Measurements from ENCODE around the gene SUN3. TPM values are rescaled to one million over a fixed set of nuclear protein-coding genes. Genes with fewer than 3 reads are reported as not detected.

SUN3 gene
- total RNA-seq, 1 experiment from 2014 or later: not detected

DNA sequence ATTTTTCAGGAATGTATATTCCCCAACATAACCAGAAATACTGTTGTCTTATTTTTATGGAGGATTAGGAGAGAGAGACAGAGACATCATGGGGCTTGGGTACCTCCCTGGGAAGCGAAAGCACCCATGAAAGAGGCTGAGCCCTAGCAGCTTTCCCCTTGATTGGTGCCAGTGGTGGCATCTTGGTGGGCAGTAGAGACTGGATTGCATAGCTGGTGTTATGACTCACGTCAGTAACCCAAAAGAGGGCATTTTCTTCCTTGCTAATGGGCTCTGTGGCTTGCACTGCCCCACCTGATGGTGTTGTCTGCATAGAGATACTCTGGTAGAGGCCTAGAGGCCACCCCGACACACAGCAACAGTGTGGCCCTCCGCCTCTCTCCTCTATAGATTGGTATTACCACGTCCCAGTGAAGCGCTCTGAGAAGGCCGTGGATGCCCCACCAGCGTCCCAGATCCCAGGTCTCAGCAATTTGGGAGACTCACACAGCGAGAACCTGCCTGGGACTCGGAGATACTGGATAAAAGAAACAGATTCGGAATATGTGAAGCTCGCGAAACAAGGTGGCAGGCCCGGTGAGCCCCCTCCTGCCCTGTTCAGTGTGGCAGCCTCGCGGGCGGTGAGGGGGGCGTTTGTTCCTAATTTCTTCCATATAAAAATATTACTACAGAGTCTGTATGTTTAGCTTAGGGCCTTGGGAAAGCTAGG lies 12.2 kb upstream of the SUN3 start:
- ATAC-seq: no peak; the same call in 1 of the 2 replicates
- H3K9ac ChIP-seq (ENCODE audit: low read length): no peak overlapping the region
- H3K4me1 ChIP-seq (ENCODE audit: insufficient read depth, low read length): peaks cover 25% of the 10 kb centered on the region

DNA sequence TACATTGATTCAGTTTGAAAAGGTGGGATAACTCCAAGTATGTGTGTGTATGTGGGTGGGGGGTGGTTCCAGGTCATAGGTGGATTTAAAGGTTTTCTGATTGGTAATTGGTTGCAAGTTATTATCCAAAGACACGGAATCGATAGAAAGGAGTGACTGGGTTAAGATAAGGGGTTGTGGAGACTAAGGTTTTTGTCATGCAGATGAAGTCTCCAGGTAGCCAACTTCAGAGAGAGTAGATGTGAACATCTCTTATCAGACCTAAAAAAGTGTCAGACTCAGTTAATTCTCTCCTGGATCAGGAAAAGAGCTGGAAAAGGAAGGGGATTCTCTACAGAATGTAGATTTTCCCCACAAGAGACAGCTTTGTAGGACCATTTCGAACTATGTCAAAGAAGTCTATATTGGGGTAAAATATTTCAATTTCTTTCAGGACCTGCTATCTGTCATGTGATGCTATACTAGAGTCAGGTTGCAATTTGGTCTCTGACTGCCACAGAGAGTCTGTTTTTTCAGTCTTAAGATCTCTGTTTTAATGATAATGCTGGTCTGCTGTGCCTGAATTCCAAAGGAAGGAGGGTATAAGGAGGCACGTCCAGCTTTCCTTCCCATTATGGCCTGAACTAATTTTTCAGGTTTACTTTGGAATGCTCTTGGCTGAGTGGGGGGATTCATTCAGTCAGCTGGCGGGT lies 10.1 kb upstream of the SUN3 start:
- no peak overlapping the region for H3K4me2 ChIP-seq (ENCODE audit: low read length)
- no peaks in the 10 kb centered on the region for H3F3A ChIP-seq (ENCODE audit: low read length, unreplicated experiment)
- no peaks in the 10 kb centered on the region for H4K20me1 ChIP-seq (ENCODE audit: low read length)
- peaks cover 32% of the 10 kb centered on the region for H3K4me1 ChIP-seq (ENCODE audit: insufficient read depth, low read length)
- intact Hi-C loops (cut with micrococcal nuclease): no loop called here
- ChIA-PET CTCF (no interaction called here), POLR2A (ENCODE audit: unreplicated experiment) (no interaction called here)
- H3K27me3 ChIP-seq (ENCODE audit: low read length): no peaks in the 10 kb centered on the region
- no peak overlapping the region for H3K27ac ChIP-seq (ENCODE audit: low read length)
- H2AFZ ChIP-seq (ENCODE audit: low read length): no peak overlapping the region
- no peaks in the 10 kb centered on the region for H3K9me2 ChIP-seq (replicated peaks; ENCODE audit: low read length)
- H3K79me2 ChIP-seq (ENCODE audit: low read length): no peaks in the 10 kb centered on the region
- H3K36me3 ChIP-seq (ENCODE audit: low read depth, low read length): no peaks in the 10 kb centered on the region
- ATAC-seq (no peak), DNase-seq (no peak)
- H3K9me3 ChIP-seq (ENCODE audit: low read length): no peaks in the 10 kb centered on the region
- TF ChIP-seq EZH2 (IDR thresholded peaks at IDR 0.05; ENCODE audit: low read length, unreplicated experiment) (no peak), EZH2phosphoT487 (IDR thresholded peaks at IDR 0.05; ENCODE audit: borderline replicate concordance, low read length) (no peak)
- TF ChIP-seq, protein P1, sequence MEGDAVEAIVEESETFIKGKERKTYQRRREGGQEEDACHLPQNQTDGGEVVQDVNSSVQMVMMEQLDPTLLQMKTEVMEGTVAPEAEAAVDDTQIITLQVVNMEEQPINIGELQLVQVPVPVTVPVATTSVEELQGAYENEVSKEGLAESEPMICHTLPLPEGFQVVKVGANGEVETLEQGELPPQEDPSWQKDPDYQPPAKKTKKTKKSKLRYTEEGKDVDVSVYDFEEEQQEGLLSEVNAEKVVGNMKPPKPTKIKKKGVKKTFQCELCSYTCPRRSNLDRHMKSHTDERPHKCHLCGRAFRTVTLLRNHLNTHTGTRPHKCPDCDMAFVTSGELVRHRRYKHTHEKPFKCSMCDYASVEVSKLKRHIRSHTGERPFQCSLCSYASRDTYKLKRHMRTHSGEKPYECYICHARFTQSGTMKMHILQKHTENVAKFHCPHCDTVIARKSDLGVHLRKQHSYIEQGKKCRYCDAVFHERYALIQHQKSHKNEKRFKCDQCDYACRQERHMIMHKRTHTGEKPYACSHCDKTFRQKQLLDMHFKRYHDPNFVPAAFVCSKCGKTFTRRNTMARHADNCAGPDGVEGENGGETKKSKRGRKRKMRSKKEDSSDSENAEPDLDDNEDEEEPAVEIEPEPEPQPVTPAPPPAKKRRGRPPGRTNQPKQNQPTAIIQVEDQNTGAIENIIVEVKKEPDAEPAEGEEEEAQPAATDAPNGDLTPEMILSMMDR (conservative IDR thresholded peaks at IDR 0.05; ENCODE audit: low read depth, low read length): no peak
- H3K4me3 ChIP-seq (ENCODE audit: low read length): no peak overlapping the region
- no TSS peak for BruUV-seq (replicated peaks)
- H3K9ac ChIP-seq (ENCODE audit: low read length): no peak overlapping the region

More for the DNA sequence above, 12.2 kb upstream of the SUN3 start:
- ChIA-PET POLR2A (ENCODE audit: unreplicated experiment) (interaction anchor here (0.6 to 1.1 kb wide), 2 partner anchors 48 to 52 kb away, joined by 3 to 8 read pairs; partner anchors contain the start of gene UPP1), CTCF (no interaction called here)
- no peaks in the 10 kb centered on the region for H4K20me1 ChIP-seq (ENCODE audit: low read length)
- no peaks in the 10 kb centered on the region for H3K9me2 ChIP-seq (replicated peaks; ENCODE audit: low read length)
- no peaks in the 10 kb centered on the region for H3F3A ChIP-seq (ENCODE audit: low read length, unreplicated experiment)
- TF ChIP-seq EZH2 (IDR thresholded peaks at IDR 0.05; ENCODE audit: low read length, unreplicated experiment) (no peak), EZH2phosphoT487 (IDR thresholded peaks at IDR 0.05; ENCODE audit: borderline replicate concordance, low read length) (no peak)
- TF ChIP-seq, protein P1 (conservative IDR thresholded peaks at IDR 0.05; ENCODE audit: low read depth, low read length): no peak
- H3K36me3 ChIP-seq (ENCODE audit: low read depth, low read length): no peaks in the 10 kb centered on the region
- 0 out of 2 replicates have a peak overlapping the region, but pooled peaks have one; percentile 7 for H3K4me2 ChIP-seq (ENCODE audit: low read length)
- H3K9me3 ChIP-seq (ENCODE audit: low read length): no peaks in the 10 kb centered on the region
- no peaks in the 10 kb centered on the region for H3K27me3 ChIP-seq (ENCODE audit: low read length)
- no TSS peak for BruUV-seq (replicated peaks)
- H3K4me3 ChIP-seq (ENCODE audit: low read length): no peak overlapping the region
- no peak for DNase-seq
- intact Hi-C loops (cut with micrococcal nuclease): no loop called here
- no peak overlapping the region for H2AFZ ChIP-seq (ENCODE audit: low read length)
- peak overlapping the region; percentile 55 for H3K27ac ChIP-seq (ENCODE audit: low read length)
- no peaks in the 10 kb centered on the region for H3K79me2 ChIP-seq (ENCODE audit: low read length)
